SK-N-SH (cell line): ENCODE results near the gene DBX1. TPM values are rescaled to one million over a fixed set of nuclear protein-coding genes. Genes with fewer than 3 reads are reported as not detected.

Experiments used
- CTCF ChIA-PET: fragments of 300-600, 350-600 bp; formaldehyde crosslinking; extraction: SDS; loops from one replicate; lab custom pipeline; 2021; lab: Yijun Ruan, JAX
- POLR2A ChIA-PET: fragments of 350-600 bp; sonication (Branson Sonifier 250); formaldehyde crosslinking; extraction: SDS; loops from one replicate; lab custom pipeline; 2020; ENCODE audit warnings: antibody characterized with exemption, inconsistent platforms; lab: Yijun Ruan, JAX
- DNase-seq: peaks from one replicate; pipeline ENCODE4 v3.0.0; 2012
- H2AFZ ChIP-seq: fragments of 200-600 bp; sonication (generic); 2 replicates; pipeline ENCODE4 v1.8.1; 2016; ENCODE audit warnings: antibody characterized with exemption, mild to moderate bottlenecking, low read depth
- H3F3A ChIP-seq: fragments of 200-600 bp; sonication (generic); replicated peaks from 2 replicates; pipeline ENCODE3; 2016; ENCODE audit warnings: antibody characterized with exemption, mild to moderate bottlenecking; ENCODE audit not compliant: insufficient read depth
- H3K27ac ChIP-seq, 2 experiments: fragments of 200-500 bp in 1 of 2; fragments of 200-600 bp in 1 of 2; sonication (Bioruptor generic) in 1 of 2; sonication (generic), shearing (Covaris generic) in 1 of 2; 2 replicates each; pipeline versions ENCODE4 v1.5.1 to v1.6.1; 2014 to 2016; ENCODE audit warnings: low read depth in 2 of 2, inconsistent platforms in 1 of 2, low read length in 1 of 2, mild to moderate bottlenecking in 1 of 2, mixed read lengths in 1 of 2
- H3K27me3 ChIP-seq: fragments of 200-600 bp; sonication (generic), shearing (Covaris generic); 2 replicates; pipeline ENCODE4 v1.6.1; 2016; ENCODE audit warnings: mixed run types; ENCODE audit not compliant: insufficient read depth
- H3K36me3 ChIP-seq, 2 experiments: fragments of 200-500 bp in 1 of 2; fragments of 200-600 bp in 1 of 2; sonication (Bioruptor generic) in 1 of 2; sonication (generic) in 1 of 2; replicated peaks in 1 of 2; 2 replicates each; pipeline versions ENCODE3 to v1.5.1; 2014 to 2016; ENCODE audit warnings: low read length in 1 of 2, mild to moderate bottlenecking in 1 of 2; ENCODE audit not compliant: insufficient read depth in 2 of 2, control insufficient read depth in 1 of 2
- H3K4me1 ChIP-seq, 2 experiments: fragments of 200-500 bp in 1 of 2; fragments of 200-600 bp in 1 of 2; sonication (Bioruptor generic) in 1 of 2; sonication (generic), shearing (Covaris generic) in 1 of 2; 2 replicates each; pipeline versions ENCODE4 v1.5.1 to v1.6.1; 2014 to 2016; ENCODE audit warnings: low read depth in 1 of 2, low read length in 1 of 2, mixed run types in 1 of 2; ENCODE audit not compliant: insufficient read depth in 2 of 2, control insufficient read depth in 1 of 2
- H3K4me2 ChIP-seq: fragments of 200-600 bp; sonication (generic), shearing (Covaris generic); 2 replicates; pipeline ENCODE4 v1.6.1; 2017; ENCODE audit warnings: mixed run types
- H3K4me3 ChIP-seq, 2 experiments: fragments of 200-500 bp in 1 of 2; fragments of 200-600 bp in 1 of 2; sonication (Bioruptor generic) in 1 of 2; sonication (generic), shearing (Covaris generic) in 1 of 2; 2 replicates each; pipeline versions ENCODE4 v1.5.1 to v1.8.1; 2014 to 2016; ENCODE audit warnings: low read depth in 2 of 2, inconsistent platforms in 1 of 2, low read length in 1 of 2, mild to moderate bottlenecking in 1 of 2, mixed read lengths in 1 of 2, moderate library complexity in 1 of 2
- H3K79me2 ChIP-seq: fragments of 200-600 bp; sonication (generic); 2 replicates; pipeline ENCODE4 v1.8.1; 2017; ENCODE audit warnings: mild to moderate bottlenecking; ENCODE audit not compliant: insufficient read depth
- H3K9ac ChIP-seq: fragments of 200-600 bp; sonication (generic); 2 replicates; pipeline ENCODE4 v1.6.1; 2017; ENCODE audit warnings: mixed run types
- H3K9me2 ChIP-seq: fragments of 200-600 bp; sonication (generic); 2 replicates; pipeline ENCODE4 v1.6.1; 2017; ENCODE audit warnings: mixed run types
- H3K9me3 ChIP-seq: fragments of 200-600 bp; sonication (generic); 2 replicates; pipeline ENCODE4 v1.6.1; 2017; ENCODE audit warnings: mixed run types, mild to moderate bottlenecking, moderate library complexity
- H4K20me1 ChIP-seq: fragments of 200-600 bp; sonication (generic); 2 replicates; pipeline ENCODE4 v1.6.1; 2017; ENCODE audit warnings: mild to moderate bottlenecking, mixed run types; ENCODE audit not compliant: insufficient read depth
- EP300 ChIP-seq, 2 experiments: IDR thresholded peaks; 2 replicates each; pipeline versions ENCODE4 v1.4.0 to v1.6.1; 2012; ENCODE audit warnings: borderline replicate concordance in 1 of 2, low read depth in 1 of 2, low read length in 1 of 2
- EZH2phosphoT487 ChIP-seq: fragments of 200-600 bp; sonication (generic); IDR thresholded peaks from 2 replicates; pipeline ENCODE4 v1.6.1; 2017; ENCODE audit warnings: low read depth, mixed run types, mild to moderate bottlenecking, antibody characterized with exemption, moderate library complexity, borderline replicate concordance
- FOSL2 ChIP-seq: IDR thresholded peaks from 2 replicates; pipeline ENCODE4 v1.4.0; 2012; ENCODE audit warnings: low read depth, mild to moderate bottlenecking, moderate library complexity, borderline replicate concordance
- GABPA ChIP-seq: IDR thresholded peaks from 2 replicates; pipeline ENCODE4 v1.4.0; 2012; ENCODE audit warnings: low read depth, mild to moderate bottlenecking
- JUND ChIP-seq: IDR thresholded peaks from 2 replicates; pipeline ENCODE4 v1.4.0; 2012
- MEF2A ChIP-seq: IDR thresholded peaks from 2 replicates; pipeline ENCODE4 v1.4.0; 2012; ENCODE audit warnings: low read depth, borderline replicate concordance
- RFX5 ChIP-seq: IDR thresholded peaks from 2 replicates; pipeline ENCODE4 v1.6.1; 2012; ENCODE audit warnings: mild to moderate bottlenecking, improper control_type of control experiment, low read length
- RXRA ChIP-seq: IDR thresholded peaks from 2 replicates; pipeline ENCODE4 v1.4.0; 2012; ENCODE audit warnings: low read depth, mild to moderate bottlenecking, borderline replicate concordance
- TCF12 ChIP-seq: IDR thresholded peaks from 2 replicates; pipeline ENCODE4 v1.4.0; 2012
- YY1 ChIP-seq: IDR thresholded peaks from 2 replicates; pipeline ENCODE4 v1.4.0; 2012; ENCODE audit warnings: low read depth, mild to moderate bottlenecking
- ZBTB33 ChIP-seq: IDR thresholded peaks from 2 replicates; pipeline ENCODE4 v1.4.0; 2012; ENCODE audit warnings: low read depth, borderline replicate concordance
- WGBS: methylation state at CpG from one replicate; pipeline ENCODE4 v1.1.6; 2017; ENCODE audit warnings: low lambda C conversion rate; 5-methylcytosine and 5-hydroxymethylcytosine counted together
- polyA plus RNA-seq, 3 experiments: library from polyadenylated mRNA; depleted of rRNA; stranded (reverse); fragments of >200 nt; gene quantifications; 2 replicates each; pipeline ENCODE4 v1.2.3, GENCODE V29; 2012
- TF ChIP-seq, protein P1 (sequence below): IDR thresholded peaks from 2 replicates; pipeline ENCODE4 v1.4.0; 2012; ENCODE audit warnings: low read depth, borderline replicate concordance
- TF ChIP-seq, protein P2 (sequence below): IDR thresholded peaks from 2 replicates; pipeline ENCODE4 v1.6.1; 2012; ENCODE audit warnings: mild to moderate bottlenecking, low read depth, low read length, moderate library complexity

DBX1 gene
- polyA plus RNA-seq, 1 of the 3 experiments (the other 2 are of a cell fraction) = not detected

DNA sequence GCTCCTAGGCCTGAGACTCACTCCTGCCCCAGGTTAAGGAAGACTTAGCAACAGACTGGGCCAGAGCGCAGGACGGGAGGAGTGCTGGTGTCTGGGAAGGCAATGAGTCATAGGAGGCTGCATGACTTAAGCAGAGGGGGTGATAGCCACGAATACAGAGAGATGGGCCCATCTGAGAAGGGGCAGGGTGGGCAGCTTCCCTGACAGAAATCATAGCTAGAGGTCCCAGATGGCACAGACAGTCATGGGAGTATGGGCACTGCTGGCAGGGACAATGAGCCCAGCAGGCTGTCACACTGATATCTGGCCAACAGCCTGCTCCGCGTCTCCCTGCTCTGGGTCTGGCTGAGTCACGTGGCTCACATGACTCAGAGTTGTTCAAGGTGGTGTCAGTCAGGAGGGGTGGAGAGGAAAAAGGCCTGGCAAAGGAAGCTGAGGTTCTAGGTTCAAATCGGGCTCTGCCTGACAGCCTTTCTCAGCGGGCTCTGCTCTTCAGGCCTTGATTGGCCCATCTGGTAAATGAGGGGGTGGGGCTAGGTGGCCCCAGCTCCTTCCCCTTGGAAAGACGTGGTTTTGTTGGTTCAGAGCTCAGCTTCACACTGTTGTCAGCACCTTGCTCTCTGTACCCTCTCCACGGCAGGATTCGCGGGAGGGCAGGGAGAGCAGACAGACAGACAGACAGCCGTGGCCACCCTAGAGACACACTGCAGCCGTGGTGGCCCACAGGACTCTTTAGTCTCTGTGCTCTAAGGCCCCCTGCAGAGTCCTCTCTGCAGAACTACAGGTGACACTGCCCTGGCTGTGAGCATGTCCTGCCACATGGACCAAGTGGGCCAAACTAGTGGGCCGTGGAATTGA is 47.8 kb downstream of the DBX1 start (continued):
- TF ChIP-seq, protein P1, sequence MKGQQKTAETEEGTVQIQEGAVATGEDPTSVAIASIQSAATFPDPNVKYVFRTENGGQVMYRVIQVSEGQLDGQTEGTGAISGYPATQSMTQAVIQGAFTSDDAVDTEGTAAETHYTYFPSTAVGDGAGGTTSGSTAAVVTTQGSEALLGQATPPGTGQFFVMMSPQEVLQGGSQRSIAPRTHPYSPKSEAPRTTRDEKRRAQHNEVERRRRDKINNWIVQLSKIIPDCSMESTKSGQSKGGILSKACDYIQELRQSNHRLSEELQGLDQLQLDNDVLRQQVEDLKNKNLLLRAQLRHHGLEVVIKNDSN = peak; percentile 93
- TF ChIP-seq EP300 (IDR thresholded peaks at IDR 0.05; ENCODE audit: borderline replicate concordance in 1 of 2, low read depth in 1 of 2, low read length in 1 of 2) (peak in 1 of 2 experiments; percentile 81; a peak in 1 of 4 replicates), FOSL2 (peak; percentile 90; the same call in 1 of the 2 replicates), MEF2A (no peak)
- TF ChIP-seq, all 33 proteins: peak for 12

DNA sequence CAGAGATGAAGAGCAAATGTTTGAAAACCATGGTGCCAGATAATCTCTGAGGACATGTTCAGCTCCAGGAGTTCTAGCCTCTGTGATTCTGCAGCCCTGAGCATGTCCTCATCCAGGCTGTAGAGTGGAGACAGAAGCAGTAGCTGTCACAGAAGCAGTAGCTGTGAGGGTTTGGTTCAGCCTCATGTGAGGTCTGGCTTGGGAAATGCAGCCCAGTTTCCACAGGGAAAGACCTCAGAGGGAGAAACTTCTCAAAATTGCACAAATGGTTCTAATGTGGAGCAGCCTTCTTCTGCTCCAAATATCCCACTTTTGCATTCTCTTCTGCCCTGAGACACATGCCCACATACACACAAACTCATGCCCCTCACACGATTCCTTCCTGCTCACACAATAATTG is 48.4 kb downstream of the DBX1 start:
- Histone ChIP-seq H3K9me2 (no peaks in the 10 kb centered on the region), H3K36me3 (peaks cover 48 to 81% of the 10 kb centered on the region in 2 experiments), H3K9me3 (no peaks in the 10 kb centered on the region), H3K4me3 (no peak overlapping the region), H2AFZ (no peak overlapping the region), H3K27me3 (no peaks in the 10 kb centered on the region), H3K4me2 (peak overlapping the region; percentile 56), H3K27ac (peak overlapping the region; percentile 95 to 97), H3F3A (peaks cover 61% of the 10 kb centered on the region), H3K9ac (peak overlapping the region; percentile 52; the same call in 1 of the 2 replicates), H4K20me1 (peaks cover 9% of the 10 kb centered on the region), H3K79me2 (peaks cover 26% of the 10 kb centered on the region), H3K4me1 (peaks cover 27 to 49% of the 10 kb centered on the region in 2 experiments)
- TF ChIP-seq, protein P2, sequence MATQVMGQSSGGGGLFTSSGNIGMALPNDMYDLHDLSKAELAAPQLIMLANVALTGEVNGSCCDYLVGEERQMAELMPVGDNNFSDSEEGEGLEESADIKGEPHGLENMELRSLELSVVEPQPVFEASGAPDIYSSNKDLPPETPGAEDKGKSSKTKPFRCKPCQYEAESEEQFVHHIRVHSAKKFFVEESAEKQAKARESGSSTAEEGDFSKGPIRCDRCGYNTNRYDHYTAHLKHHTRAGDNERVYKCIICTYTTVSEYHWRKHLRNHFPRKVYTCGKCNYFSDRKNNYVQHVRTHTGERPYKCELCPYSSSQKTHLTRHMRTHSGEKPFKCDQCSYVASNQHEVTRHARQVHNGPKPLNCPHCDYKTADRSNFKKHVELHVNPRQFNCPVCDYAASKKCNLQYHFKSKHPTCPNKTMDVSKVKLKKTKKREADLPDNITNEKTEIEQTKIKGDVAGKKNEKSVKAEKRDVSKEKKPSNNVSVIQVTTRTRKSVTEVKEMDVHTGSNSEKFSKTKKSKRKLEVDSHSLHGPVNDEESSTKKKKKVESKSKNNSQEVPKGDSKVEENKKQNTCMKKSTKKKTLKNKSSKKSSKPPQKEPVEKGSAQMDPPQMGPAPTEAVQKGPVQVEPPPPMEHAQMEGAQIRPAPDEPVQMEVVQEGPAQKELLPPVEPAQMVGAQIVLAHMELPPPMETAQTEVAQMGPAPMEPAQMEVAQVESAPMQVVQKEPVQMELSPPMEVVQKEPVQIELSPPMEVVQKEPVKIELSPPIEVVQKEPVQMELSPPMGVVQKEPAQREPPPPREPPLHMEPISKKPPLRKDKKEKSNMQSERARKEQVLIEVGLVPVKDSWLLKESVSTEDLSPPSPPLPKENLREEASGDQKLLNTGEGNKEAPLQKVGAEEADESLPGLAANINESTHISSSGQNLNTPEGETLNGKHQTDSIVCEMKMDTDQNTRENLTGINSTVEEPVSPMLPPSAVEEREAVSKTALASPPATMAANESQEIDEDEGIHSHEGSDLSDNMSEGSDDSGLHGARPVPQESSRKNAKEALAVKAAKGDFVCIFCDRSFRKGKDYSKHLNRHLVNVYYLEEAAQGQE = no peak
- TF ChIP-seq ZBTB33 (no peak), EP300 (IDR thresholded peaks at IDR 0.05; ENCODE audit: borderline replicate concordance in 1 of 2, low read depth in 1 of 2, low read length in 1 of 2) (no peak), EZH2phosphoT487 (no peak), RFX5 (no peak), YY1 (no peak), JUND (no peak), GABPA (no peak), TCF12 (no peak), RXRA (no peak)
- TF ChIP-seq, protein P1 = no peak
- WGBS = 28% methylated on average over 1 of the region's 1 CpG
- POLR2A ChIA-PET = interaction anchor here (1.2 kb wide), 1 partner anchor 160 kb away, joined by 3 read pairs; no protein-coding TSS in a partner anchor
- no peak for DNase-seq
- CTCF ChIA-PET = interaction anchor here (0.7 to 5.9 kb wide), 29 partner anchors 13 to 242 kb away, joined by 3 to 60 read pairs (median 4); no protein-coding TSS in a partner anchor
